Keratinocyte (primary cell): Measurements from ENCODE around the gene HS1BP3. TPM values are rescaled to one million over a fixed set of nuclear protein-coding genes. Genes with fewer than 3 reads are reported as not detected.

Experiments used
- DNase-seq: peaks from one replicate; pipeline ENCODE4 v3.0.0-alpha.2; 2011; ENCODE audit warnings: low read depth, missing footprints, low spot score
- FAIRE-seq: peaks from 2 replicates; lab custom pipeline; 2011; peaks lifted over from hg19 to GRCh38; lab: Jason Lieb, UNC
- H2AFZ ChIP-seq: 2 replicates; pipeline ENCODE4 v1.6.0; 2012; ENCODE audit warnings: low read length, control low read depth, inconsistent platforms; ENCODE audit not compliant: control insufficient read depth
- H3K27ac ChIP-seq: 2 replicates; pipeline ENCODE4 v1.5.1; 2011; ENCODE audit warnings: low read length; ENCODE audit not compliant: control insufficient read depth, insufficient read depth
- H3K27me3 ChIP-seq: 3 replicates; pipeline ENCODE4 v1.6.0; 2011; ENCODE audit warnings: low read length; ENCODE audit not compliant: control insufficient read depth, insufficient read depth; ENCODE audit errors: extremely low read depth
- H3K36me3 ChIP-seq, 2 experiments: 2 replicates in 1 of 2; 3 replicates in 1 of 2; pipeline ENCODE4 v1.5.1; 2011; ENCODE audit warnings: low read length in 2 of 2, mild to moderate bottlenecking in 1 of 2; ENCODE audit not compliant: control insufficient read depth in 2 of 2, insufficient read depth in 2 of 2; ENCODE audit errors: extremely low read depth in 1 of 2
- H3K4me1 ChIP-seq: 3 replicates; pipeline ENCODE4 v1.5.1; 2011; ENCODE audit warnings: low read length; ENCODE audit not compliant: control insufficient read depth, insufficient read depth; ENCODE audit errors: extremely low read depth
- H3K4me2 ChIP-seq: 3 replicates; pipeline ENCODE4 v1.6.0; 2011; ENCODE audit warnings: low read depth, low read length; ENCODE audit not compliant: control insufficient read depth, insufficient read depth; ENCODE audit errors: extremely low read depth
- H3K4me3 ChIP-seq, 3 experiments: fragments of 200-600 bp in 1 of 3; sonication (generic) in 1 of 3; 2 replicates in 2 of 3; 3 replicates in 1 of 3; pipeline ENCODE4 v1.5.1; 2011 to 2016; ENCODE audit warnings: low read length in 3 of 3, mild to moderate bottlenecking in 3 of 3, control low read depth in 2 of 3, inconsistent platforms in 1 of 3, low read depth in 1 of 3, mixed read lengths in 1 of 3, mixed run types in 1 of 3, moderate library complexity in 1 of 3; ENCODE audit not compliant: control insufficient read depth in 2 of 3, insufficient read depth in 2 of 3; ENCODE audit errors: extremely low read depth in 1 of 3
- H3K79me2 ChIP-seq: 2 replicates; pipeline ENCODE4 v1.6.0; 2012; ENCODE audit warnings: low read length; ENCODE audit not compliant: control insufficient read depth, insufficient read depth
- H3K9ac ChIP-seq: 3 replicates; pipeline ENCODE4 v1.6.0; 2011; ENCODE audit warnings: low read length; ENCODE audit not compliant: control insufficient read depth, insufficient read depth; ENCODE audit errors: extremely low read depth
- H3K9me1 ChIP-seq: 3 replicates; pipeline ENCODE4 v1.6.0; 2011; ENCODE audit warnings: low read length; ENCODE audit not compliant: control insufficient read depth, insufficient read depth; ENCODE audit errors: extremely low read depth
- H3K9me3 ChIP-seq: 2 replicates; pipeline ENCODE4 v1.5.1; 2012; ENCODE audit warnings: low read depth, low read length; ENCODE audit not compliant: control insufficient read depth
- H4K20me1 ChIP-seq: 3 replicates; pipeline ENCODE4 v1.6.0; 2011; ENCODE audit warnings: low read length; ENCODE audit not compliant: control insufficient read depth, insufficient read depth; ENCODE audit errors: extremely low read depth
- EZH2 ChIP-seq: IDR thresholded peaks from one replicate; pipeline ENCODE4 v1.6.1; 2012; ENCODE audit warnings: inconsistent platforms, mild to moderate bottlenecking, low read length, moderate library complexity
- dilution Hi-C: fragments of 300-500 bp; cut with MboI; formaldehyde crosslinking; loops from one replicate; pipeline ENCODE4 v1.7.0; 2020; ENCODE audit warnings: low sequenced_read_pairs; ENCODE audit not compliant: extremely low pct_ligation_motif_present
- polyA plus RNA-seq, 5 experiments: library from polyadenylated mRNA; depleted of rRNA in 3 of 5; stranded (reverse) in 3 of 5; stranded (forward) in 1 of 5; unstranded in 1 of 5; fragments of >200 nt; gene quantifications; 1 replicate in 1 of 5; 2 replicates in 3 of 5; 3 replicates in 1 of 5; pipeline versions ENCODE4 v1.2.1 to v1.2.3, GENCODE V29; 2011 to 2012; ENCODE audit warnings: missing spikeins in 2 of 5, low read depth in 1 of 5, low replicate concordance in 1 of 5
- TF ChIP-seq, protein P1 (sequence below), 3 experiments: IDR thresholded peaks in 1 of 3; conservative IDR thresholded peaks in 1 of 3; optimal IDR thresholded peaks in 1 of 3; 2 replicates in 2 of 3; 3 replicates in 1 of 3; pipeline versions ENCODE3 to v1.5.1; 2011; ENCODE audit warnings: low read length in 3 of 3, mild to moderate bottlenecking in 3 of 3, moderate library complexity in 2 of 3, control low read depth in 1 of 3, inconsistent platforms in 1 of 3; ENCODE audit not compliant: insufficient read depth in 2 of 3; ENCODE audit errors: extremely low read depth in 1 of 3

The HS1BP3 gene
- polyA plus RNA-seq, 1 donor (not counting 4 experiments of a cell fraction or from before 2014, with no cell fraction given): 18.5 TPM

DNA sequence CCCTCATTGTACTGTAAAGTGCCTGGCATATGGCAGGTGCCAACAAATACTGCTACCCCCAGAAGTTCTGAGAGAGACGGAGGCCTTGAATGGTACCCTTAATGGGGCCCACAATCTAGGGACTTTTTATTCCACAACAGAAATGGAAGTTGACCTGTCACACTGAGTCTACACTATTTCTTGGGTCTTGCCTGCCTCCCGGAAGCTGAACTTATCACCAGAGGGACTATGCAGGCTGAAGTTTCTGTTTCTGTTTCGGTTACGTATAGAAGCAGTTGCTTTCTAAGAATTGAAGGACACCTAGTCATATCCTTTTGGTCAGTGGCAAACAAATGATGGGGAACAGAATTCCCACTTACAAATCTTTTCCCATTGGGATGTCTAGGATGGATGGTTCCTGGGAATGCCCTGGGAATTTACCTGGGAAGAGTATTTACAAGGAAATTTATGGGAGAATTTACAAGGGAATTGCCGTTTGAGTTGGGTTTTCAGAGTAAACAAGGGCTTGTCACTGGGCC, 74.2 kb downstream of the HS1BP3 start:
- Histone ChIP-seq H4K20me1 (no peaks in the 10 kb centered on the region), H3K79me2 (no peaks in the 10 kb centered on the region), H3K27ac (no peak overlapping the region), H3K4me3 (no peak overlapping the region), H3K9ac (no peak overlapping the region), H3K27me3 (no peaks in the 10 kb centered on the region), H3K9me1 (no peaks in the 10 kb centered on the region), H3K9me3 (no peaks in the 10 kb centered on the region), H3K4me2 (no peak overlapping the region), H3K36me3 (no peaks in the 10 kb centered on the region), H3K4me1 (peaks cover 34% of the 10 kb centered on the region), H2AFZ (no peak overlapping the region)
- FAIRE-seq: no peak
- dilution Hi-C loops: no loop called here
- no peak for TF ChIP-seq EZH2
- TF ChIP-seq, protein P1, sequence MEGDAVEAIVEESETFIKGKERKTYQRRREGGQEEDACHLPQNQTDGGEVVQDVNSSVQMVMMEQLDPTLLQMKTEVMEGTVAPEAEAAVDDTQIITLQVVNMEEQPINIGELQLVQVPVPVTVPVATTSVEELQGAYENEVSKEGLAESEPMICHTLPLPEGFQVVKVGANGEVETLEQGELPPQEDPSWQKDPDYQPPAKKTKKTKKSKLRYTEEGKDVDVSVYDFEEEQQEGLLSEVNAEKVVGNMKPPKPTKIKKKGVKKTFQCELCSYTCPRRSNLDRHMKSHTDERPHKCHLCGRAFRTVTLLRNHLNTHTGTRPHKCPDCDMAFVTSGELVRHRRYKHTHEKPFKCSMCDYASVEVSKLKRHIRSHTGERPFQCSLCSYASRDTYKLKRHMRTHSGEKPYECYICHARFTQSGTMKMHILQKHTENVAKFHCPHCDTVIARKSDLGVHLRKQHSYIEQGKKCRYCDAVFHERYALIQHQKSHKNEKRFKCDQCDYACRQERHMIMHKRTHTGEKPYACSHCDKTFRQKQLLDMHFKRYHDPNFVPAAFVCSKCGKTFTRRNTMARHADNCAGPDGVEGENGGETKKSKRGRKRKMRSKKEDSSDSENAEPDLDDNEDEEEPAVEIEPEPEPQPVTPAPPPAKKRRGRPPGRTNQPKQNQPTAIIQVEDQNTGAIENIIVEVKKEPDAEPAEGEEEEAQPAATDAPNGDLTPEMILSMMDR (optimal IDR thresholded peaks at IDR 0.05 in 1 of 3, IDR thresholded peaks at IDR 0.05 in 1 of 3, conservative IDR thresholded peaks at IDR 0.05 in 1 of 3; ENCODE audit: extremely low read depth in 1 of 3, insufficient read depth in 2 of 3, low read length in 3 of 3): no peak
- no peak for DNase-seq

DNA sequence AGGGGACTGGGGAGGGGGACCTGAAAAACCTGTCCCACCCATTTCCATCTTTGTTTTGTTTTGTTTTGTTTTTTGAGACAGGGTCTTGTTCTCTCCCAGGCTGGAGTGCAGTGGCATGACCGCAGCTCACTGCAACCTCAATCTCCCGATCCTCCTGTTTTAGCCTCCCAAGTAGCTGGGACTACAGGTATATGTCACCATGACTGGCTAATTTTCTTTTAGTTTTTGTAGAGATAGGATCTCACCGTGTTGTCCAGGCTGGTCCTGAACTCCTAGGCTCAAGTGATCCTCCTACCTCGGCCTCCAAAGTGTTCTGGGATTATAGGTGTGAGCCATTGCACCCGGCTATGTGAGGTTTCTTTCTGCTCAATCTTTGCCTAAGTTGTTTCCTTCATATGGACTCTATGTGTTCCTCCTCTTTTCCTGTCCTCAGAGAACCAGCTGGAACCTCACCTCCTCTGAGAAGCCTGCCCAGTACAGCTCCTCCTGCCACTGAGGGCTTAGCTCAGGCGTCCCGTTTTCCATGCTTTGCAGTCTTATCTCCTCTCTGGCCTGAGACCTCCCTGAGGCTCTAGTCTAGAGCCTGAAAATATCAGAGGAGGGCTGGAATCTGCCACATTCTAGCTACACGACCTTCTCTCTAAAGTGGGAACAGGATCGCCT, 74.8 kb downstream of the HS1BP3 start:
- TF ChIP-seq EZH2: no peak

More for the DNA sequence above, 74.8 kb downstream of the HS1BP3 start:
- dilution Hi-C loops: no loop called here
- no peak overlapping the region for H3K9ac ChIP-seq
- H3K27me3 ChIP-seq: no peaks in the 10 kb centered on the region
- no peak overlapping the region for H3K27ac ChIP-seq
- H3K4me1 ChIP-seq: peaks cover 34% of the 10 kb centered on the region
- no peaks in the 10 kb centered on the region for H3K9me3 ChIP-seq
- H4K20me1 ChIP-seq: no peaks in the 10 kb centered on the region
- no peak overlapping the region for H3K4me3 ChIP-seq
- no peaks in the 10 kb centered on the region for H3K79me2 ChIP-seq
- H3K4me2 ChIP-seq: no peak overlapping the region
- no peak overlapping the region for H2AFZ ChIP-seq
- no peak for FAIRE-seq
- H3K9me1 ChIP-seq: no peaks in the 10 kb centered on the region
- H3K36me3 ChIP-seq: no peaks in the 10 kb centered on the region
- DNase-seq: no peak
